ENCODE measurements around the gene CCR6. TPM values are rescaled to one million over a fixed set of nuclear protein-coding genes. Genes with fewer than 3 reads are reported as not detected.
A peak's percentile ranks its signal among the peaks of the same experiment; 100 is the strongest.

The CCR6 gene
- total RNA-seq, 4 donors from 2014 or later, result not detected

GRCh38 chr6:167151648-167152047, 28.8 kb downstream of the CCR6 start:
- H3K27ac ChIP-seq, result no peak overlapping the region
- no peak overlapping the region for H3K4me3 ChIP-seq
- TF ChIP-seq POLR2A (IDR thresholded peaks at IDR 0.05) (no peak), CTCF (IDR thresholded peaks at IDR 0.05) (no peak), EP300 (IDR thresholded peaks at IDR 0.05) (no peak)
- peaks cover 0 to 13% of the 10 kb centered on the region in 2 donors for H3K27me3 ChIP-seq
- no peaks in the 10 kb centered on the region for H3K9me3 ChIP-seq
- H3K36me3 ChIP-seq, result no peaks in the 10 kb centered on the region
- no peak for DNase-seq (ENCODE audit: low spot score in 2 of 2)
- peaks cover 0 to 4% (median 0%) of the 10 kb centered on the region in 4 donors for H3K4me1 ChIP-seq
- 87 to 96% methylated on average over 7 of the region's 7 CpGs for WGBS, 2 donors

- H3K27ac ChIP-seq, result no peak overlapping the region
- TF ChIP-seq EP300 (IDR thresholded peaks at IDR 0.05), result no peak
- TF ChIP-seq POLR2A (IDR thresholded peaks at IDR 0.05), result no peak
- no peak for TF ChIP-seq CTCF (IDR thresholded peaks at IDR 0.05)
- H3K4me3 ChIP-seq, result peak overlapping the region in 1 of 4 donors; percentile 40
- no peaks in the 10 kb centered on the region for H3K9me3 ChIP-seq
- DNase-seq (ENCODE audit: low spot score in 2 of 2), result no peak
- H3K4me1 ChIP-seq, result peaks cover 0 to 4% (median 0%) of the 10 kb centered on the region in 4 donors
- WGBS, 2 donors, result 72 to 75% methylated on average over 9 of the region's 9 CpGs
- no peaks in the 10 kb centered on the region for H3K36me3 ChIP-seq
- peaks cover 0 to 8% of the 10 kb centered on the region in 2 donors for H3K27me3 ChIP-seq
Measured at GRCh38 chr6:167152862-167153261, 30.0 kb downstream of the CCR6 start.

- 22 to 23% methylated on average over 13 of the region's 13 CpGs for WGBS, 2 donors
- TF ChIP-seq CTCF (IDR thresholded peaks at IDR 0.05) (no peak), EP300 (IDR thresholded peaks at IDR 0.05) (no peak), POLR2A (IDR thresholded peaks at IDR 0.05) (no peak)
- no peaks in the 10 kb centered on the region for H3K36me3 ChIP-seq
- H3K4me1 ChIP-seq, result peaks cover 0 to 4% (median 0%) of the 10 kb centered on the region in 4 donors
- peaks cover 0 to 8% of the 10 kb centered on the region in 2 donors for H3K27me3 ChIP-seq
- peak in 1 of 2 donors; percentile 13 for DNase-seq (ENCODE audit: low spot score in 2 of 2)
- H3K9me3 ChIP-seq, result no peaks in the 10 kb centered on the region
- peak overlapping the region in 2 of 4 donors; percentile 23 to 40 for H3K4me3 ChIP-seq
- H3K27ac ChIP-seq, result no peak overlapping the region
Measured at GRCh38 chr6:167153521-167153959, 30.6 kb downstream of the CCR6 start.

- Histone ChIP-seq H3K4me1 (peaks cover 0 to 4% (median 0%) of the 10 kb centered on the region in 4 donors), H3K36me3 (no peaks in the 10 kb centered on the region), H3K27ac (no peak overlapping the region), H3K9me3 (no peaks in the 10 kb centered on the region), H3K27me3 (peaks cover 0 to 8% of the 10 kb centered on the region in 2 donors), H3K4me3 (no peak overlapping the region)
- TF ChIP-seq EP300 (IDR thresholded peaks at IDR 0.05) (no peak), POLR2A (IDR thresholded peaks at IDR 0.05) (no peak)
- no peak for DNase-seq (ENCODE audit: low spot score in 2 of 2)
- 74 to 86% methylated on average over 9 of the region's 9 CpGs for WGBS, 2 donors
Measured at GRCh38 chr6:167154291-167154690, 31.4 kb downstream of the CCR6 start.

- H3K27ac ChIP-seq, result no peak overlapping the region
- H3K4me3 ChIP-seq, result no peak overlapping the region
- no peaks in the 10 kb centered on the region for H3K36me3 ChIP-seq
- 41 to 56% methylated on average over 2 of the region's 2 CpGs for WGBS, 2 donors
- no peaks in the 10 kb centered on the region for H3K9me3 ChIP-seq
- TF ChIP-seq EP300 (IDR thresholded peaks at IDR 0.05) (no peak), CTCF (IDR thresholded peaks at IDR 0.05) (no peak), POLR2A (IDR thresholded peaks at IDR 0.05) (no peak)
- peaks cover 0 to 4% (median 0%) of the 10 kb centered on the region in 4 donors for H3K4me1 ChIP-seq
- peaks cover 0 to 7% of the 10 kb centered on the region in 2 donors for H3K27me3 ChIP-seq
- no peak for DNase-seq (ENCODE audit: low spot score in 2 of 2)
Measured at GRCh38 chr6:167154895-167155294, 32.0 kb downstream of the CCR6 start.

Data from tibial nerve (tissue), 4 donors.